Heart right ventricle (tissue), 16 donors: Measurements from ENCODE around the gene DBN1. TPM values are rescaled to one million over a fixed set of nuclear protein-coding genes. Genes with fewer than 3 reads are reported as not detected.
A peak's percentile ranks its signal among the peaks of the same experiment; 100 is the strongest.

ENCODE experiments used
- ATAC-seq, 8 donors: fragments of 200-7000 bp; cut with Tn5 transposase; one replicate each; pipeline ENCODE4 v1.9.1; 2020; ENCODE audit warnings: mild to moderate bottlenecking in 8 of 8, moderate library complexity in 8 of 8, moderate number of reproducible peaks in 1 of 8
- DNase-seq, 2 donors: peaks; one replicate each; pipeline ENCODE4 v3.0.0-alpha.2; 2020
- H3K27ac ChIP-seq, 10 donors: fragments of 200-600 bp; sonication (generic) in 2 of 10; one replicate each; pipeline versions ENCODE4 v1.5.0 to v1.8.0; 2020 to 2022; ENCODE audit warnings: mild to moderate bottlenecking in 3 of 10
- H3K27me3 ChIP-seq, 7 donors: fragments of 200-600 bp; one replicate each; pipeline ENCODE4 v1.8.0; 2021 to 2022; ENCODE audit warnings: mild to moderate bottlenecking in 2 of 7
- H3K36me3 ChIP-seq, 9 donors: fragments of 200-600 bp; sonication (generic) in 1 of 9; one replicate each; pipeline versions ENCODE4 v1.5.0 to v1.8.0; 2020 to 2022; ENCODE audit warnings: mild to moderate bottlenecking in 2 of 9
- H3K4me1 ChIP-seq, 9 donors: fragments of 200-600 bp; sonication (generic) in 1 of 9; one replicate each; pipeline versions ENCODE4 v1.5.0 to v1.8.0; 2020 to 2022; ENCODE audit warnings: mild to moderate bottlenecking in 4 of 9
- H3K4me3 ChIP-seq, 10 donors: fragments of 200-600 bp; sonication (generic) in 2 of 10; one replicate each; pipeline versions ENCODE4 v1.5.0 to v1.8.0; 2020 to 2022; ENCODE audit warnings: mild to moderate bottlenecking in 7 of 10, moderate library complexity in 2 of 10
- H3K9me3 ChIP-seq, 11 donors: fragments of 200-600 bp in 10 of 11; sonication (generic) in 2 of 11; one replicate each; pipeline versions ENCODE4 v1.5.0 to v1.8.0; 2013 to 2022; ENCODE audit warnings: mild to moderate bottlenecking in 2 of 11, control low read depth in 1 of 11, moderate library complexity in 1 of 11
- WGBS, 2 donors: extraction: QIAGEN DNeasy Blood & Tissue Kit; methylation state at CpG; one replicate each; pipeline ENCODE4 v1.1.7; 2013; ENCODE audit warnings: inconsistent platforms in 1 of 2; 5-methylcytosine and 5-hydroxymethylcytosine counted together
- intact Hi-C, 10 donors: fragments of 100-400 bp; cut with DNase I; formaldehyde crosslinking; loops; one replicate each; pipeline versions ENCODE4 v1.11.1 to v1.14.2; 2022
- polyA plus RNA-seq, 2 donors: library from polyadenylated mRNA; stranded (reverse); fragments of 200-250 nt; gene quantifications; one replicate each; pipeline ENCODE4 v1.2.3, GENCODE V29; 2013
- total RNA-seq, 10 donors: library from RNA; stranded (reverse); fragmentation: NEBNext Ultra II Directional in 3 of 10; extraction: Animal tissue kit (Norgen Biotek cat#: 25700) in 3 of 10; gene quantifications; one replicate each; pipeline versions ENCODE4 v1.2.1 to v1.2.4, GENCODE V29; 2021 to 2023
- TF ChIP-seq, protein P1 (sequence below), 9 donors: fragments of 200-600 bp; sonication (generic) in 2 of 9; IDR thresholded peaks; one replicate each; pipeline versions ENCODE4 v1.5.0 to v1.8.0; 2021 to 2022; ENCODE audit warnings: antibody characterized with exemption in 9 of 9, mild to moderate bottlenecking in 5 of 9, moderate library complexity in 1 of 9
- donor health status: Arrhythmogenic right ventricular cardiomyopathy.
- donor health status: ischemic (EF 13 %, LVEDD 7.1; RV severe dilation, severe dysfunction).
- donor health status: healthy with polysubstance abuse.
- donor health status: DM: no; HTN: yes; CAD: no.
- donor health status: DM: no; HTN: no; CAD: no.
- donor health status: ischemic (EF 25% LVEDD 6.9; RV normal size, moderate dysfunction).
- donor health status: ischemic (EF 25% LVEDD 5.7; RV mildly dilated, moderate dysfunction).
- donor health status: healthy.
- donor health status: DM: yes; HTN: yes; CAD: no.
- donor health status: Ischemic cardiomyopathy.
- donor health status: ischemic (EF 35%, LVEDD 5.7; RV mildly dilated, moderate dysfunction).
- donor health status: nonischemic (EF 11% LVEDD 7.7; RV severe dilation, severe dysfunction).
- donor health status: DM: yes; HTN: yes; CAD: no.
- donor health status: PGD.
- donor health status: ischemic (EF 29% LVEDD 5.4; RV normal size, mild dysfunction).
- donor health status: nonischemic (EF 23%, LVEDD 6.1; RV moderate dilation, normal function).

The DBN1 gene
- total and polyA plus RNA-seq, 12 donors = 13.1 to 52.9 (median 19.4) TPM

DNA sequence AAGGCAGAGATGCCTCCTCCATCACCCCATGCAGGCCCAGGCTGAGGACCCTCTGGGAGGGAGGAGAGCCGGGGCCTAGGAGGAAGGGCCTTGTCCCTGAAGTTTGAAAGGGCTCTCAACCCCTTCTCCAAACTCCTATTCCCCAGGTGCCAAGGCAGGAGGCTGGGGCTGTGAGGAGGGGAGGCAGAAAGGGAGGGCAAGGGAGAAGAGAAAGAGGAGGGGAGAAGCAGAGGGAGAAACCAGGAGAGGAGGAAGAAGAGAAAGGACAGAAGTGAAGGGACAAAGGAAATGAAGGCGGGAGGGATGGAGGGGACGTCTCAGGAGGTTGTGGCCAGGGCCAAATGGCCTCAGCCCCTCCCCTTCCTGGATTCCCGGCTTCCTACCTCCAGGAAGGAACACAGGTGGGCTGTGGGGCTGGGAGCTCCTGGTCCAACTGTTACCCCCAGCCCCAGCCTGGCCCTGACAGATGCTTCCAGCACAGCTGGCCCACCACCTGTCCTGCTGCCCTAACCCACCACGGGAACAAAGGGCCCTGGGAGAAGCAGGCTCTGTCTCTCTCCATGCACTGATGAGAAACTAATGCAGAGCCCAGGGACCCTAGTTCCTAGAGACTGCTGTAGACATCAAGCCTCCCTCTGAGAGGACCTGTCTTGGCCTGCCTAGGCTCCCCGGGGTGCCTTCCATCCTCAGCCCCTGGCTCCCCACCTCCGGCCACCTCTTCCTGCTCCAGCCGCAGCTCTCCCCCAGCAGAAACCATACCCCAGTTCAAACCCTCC lies 3.5 kb downstream of the DBN1 start:
- DNase-seq (no peak), ATAC-seq (no peak)
- Histone ChIP-seq H3K36me3 (peaks cover 0 to 35% (median 16%) of the 10 kb centered on the region in 9 donors), H3K27ac (peak overlapping the region in 9 of 10 donors; percentile 25 to 93 (median 49)), H3K4me1 (peaks cover 26 to 51% (median 44%) of the 10 kb centered on the region in 9 donors), H3K27me3 (peaks cover 0 to 39% (median 13%) of the 10 kb centered on the region in 7 donors), H3K9me3 (peaks cover 0 to 7% (median 0%) of the 10 kb centered on the region in 11 donors), H3K4me3 (no peak overlapping the region)
- 66 to 69% methylated on average over 8 of the region's 8 CpGs for WGBS, 2 donors
- intact Hi-C loops = no loop called here
- TF ChIP-seq, protein P1, sequence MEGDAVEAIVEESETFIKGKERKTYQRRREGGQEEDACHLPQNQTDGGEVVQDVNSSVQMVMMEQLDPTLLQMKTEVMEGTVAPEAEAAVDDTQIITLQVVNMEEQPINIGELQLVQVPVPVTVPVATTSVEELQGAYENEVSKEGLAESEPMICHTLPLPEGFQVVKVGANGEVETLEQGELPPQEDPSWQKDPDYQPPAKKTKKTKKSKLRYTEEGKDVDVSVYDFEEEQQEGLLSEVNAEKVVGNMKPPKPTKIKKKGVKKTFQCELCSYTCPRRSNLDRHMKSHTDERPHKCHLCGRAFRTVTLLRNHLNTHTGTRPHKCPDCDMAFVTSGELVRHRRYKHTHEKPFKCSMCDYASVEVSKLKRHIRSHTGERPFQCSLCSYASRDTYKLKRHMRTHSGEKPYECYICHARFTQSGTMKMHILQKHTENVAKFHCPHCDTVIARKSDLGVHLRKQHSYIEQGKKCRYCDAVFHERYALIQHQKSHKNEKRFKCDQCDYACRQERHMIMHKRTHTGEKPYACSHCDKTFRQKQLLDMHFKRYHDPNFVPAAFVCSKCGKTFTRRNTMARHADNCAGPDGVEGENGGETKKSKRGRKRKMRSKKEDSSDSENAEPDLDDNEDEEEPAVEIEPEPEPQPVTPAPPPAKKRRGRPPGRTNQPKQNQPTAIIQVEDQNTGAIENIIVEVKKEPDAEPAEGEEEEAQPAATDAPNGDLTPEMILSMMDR (IDR thresholded peaks at IDR 0.05) = no peak

DNA sequence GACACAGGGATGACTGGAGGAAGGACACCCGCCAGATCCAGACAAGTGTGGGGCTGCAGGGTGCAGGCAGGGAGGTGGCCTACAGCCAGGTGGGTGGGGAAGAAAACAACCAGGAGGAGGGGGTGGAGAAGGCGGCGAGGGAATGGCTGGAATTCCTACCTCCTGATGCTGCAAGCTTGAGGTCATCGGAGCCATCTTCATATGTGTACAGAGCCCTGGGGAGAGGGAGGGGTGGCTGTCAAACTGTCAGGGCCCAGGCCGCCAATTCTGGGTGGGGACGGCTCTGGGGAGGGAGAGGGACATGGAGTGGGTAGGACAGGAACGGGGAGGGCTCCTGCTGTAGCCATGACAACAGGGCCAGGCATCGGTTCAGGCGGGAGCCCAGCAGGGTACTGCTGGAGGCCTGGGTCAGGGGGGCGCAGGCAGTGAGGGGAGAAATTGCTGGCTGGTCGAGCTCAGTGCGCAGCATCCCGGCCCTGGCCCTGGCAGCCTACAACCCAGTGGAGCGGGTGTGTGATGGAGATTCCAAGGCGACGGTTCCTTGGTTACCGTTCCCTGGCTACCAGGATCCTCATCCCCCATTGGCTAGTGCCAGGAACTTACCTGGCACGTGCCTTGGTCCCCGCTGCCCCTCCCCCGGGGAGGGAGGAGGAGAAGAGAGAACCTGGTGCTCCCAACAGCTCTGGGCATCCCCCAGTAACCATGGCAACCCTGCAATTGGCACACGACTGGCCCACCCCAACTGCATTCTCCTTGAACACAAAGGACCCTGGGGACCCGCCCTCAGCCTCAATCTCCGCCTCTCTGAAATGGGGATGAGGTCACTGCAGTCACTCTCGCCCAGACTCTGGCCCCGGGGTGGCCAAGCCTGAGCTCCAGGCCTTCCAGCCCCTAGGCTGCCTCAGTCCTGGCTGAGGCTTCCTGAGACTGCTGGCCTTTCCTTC lies 4.5 kb downstream of the DBN1 start:
- TF ChIP-seq, protein P1 (IDR thresholded peaks at IDR 0.05) = no peak
- intact Hi-C loops = no loop called here
- DNase-seq (peak in 1 of 2 donors; percentile 60), ATAC-seq (peak in 6 of 8 donors; percentile 16 to 55 (median 28))
- no peak overlapping the region for H3K4me3 ChIP-seq
- H3K4me1 ChIP-seq = peaks cover 25 to 45% (median 37%) of the 10 kb centered on the region in 9 donors
- H3K27ac ChIP-seq = peak overlapping the region in 9 of 10 donors; percentile 25 to 93 (median 49)
- H3K27me3 ChIP-seq = peaks cover 0 to 29% (median 13%) of the 10 kb centered on the region in 7 donors
- H3K9me3 ChIP-seq = peaks cover 0 to 9% (median 0%) of the 10 kb centered on the region in 11 donors
- H3K36me3 ChIP-seq = peaks cover 0 to 41% (median 16%) of the 10 kb centered on the region in 9 donors
- WGBS, 2 donors = 60 to 67% methylated on average over 24 to 25 of the region's 25 CpGs

DNA sequence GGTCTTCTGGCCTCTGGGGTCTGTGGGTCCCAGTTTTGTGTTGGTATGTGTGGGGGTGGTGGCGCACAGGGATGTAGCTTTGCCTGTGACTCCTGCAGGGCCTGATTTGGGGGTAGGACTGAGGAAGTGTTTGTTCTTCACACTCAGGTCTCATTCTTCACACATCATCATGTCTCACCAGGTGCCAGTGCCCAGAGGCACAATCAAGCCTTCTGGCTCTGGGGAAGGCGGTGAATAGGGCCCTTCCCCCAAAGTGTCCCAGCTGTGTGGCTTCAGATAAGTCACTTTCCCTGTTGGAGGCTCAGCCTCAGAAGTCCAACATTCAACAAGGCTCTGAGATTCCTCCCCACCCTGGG lies 5.1 kb downstream of the DBN1 start:
- H3K36me3 ChIP-seq = peaks cover 0 to 43% (median 16%) of the 10 kb centered on the region in 9 donors
- peaks cover 0 to 25% (median 13%) of the 10 kb centered on the region in 7 donors for H3K27me3 ChIP-seq
- peaks cover 24 to 45% (median 37%) of the 10 kb centered on the region in 9 donors for H3K4me1 ChIP-seq
- DNase-seq (no peak), ATAC-seq (no peak)
- intact Hi-C loops = no loop called here
- peak overlapping the region in 2 of 10 donors; percentile 33 to 48 for H3K27ac ChIP-seq
- 89 to 95% methylated on average over 2 of the region's 2 CpGs for WGBS, 2 donors
- H3K9me3 ChIP-seq = peaks cover 0 to 9% (median 0%) of the 10 kb centered on the region in 11 donors
- no peak overlapping the region for H3K4me3 ChIP-seq
- TF ChIP-seq, protein P1 (IDR thresholded peaks at IDR 0.05) = no peak

DNA sequence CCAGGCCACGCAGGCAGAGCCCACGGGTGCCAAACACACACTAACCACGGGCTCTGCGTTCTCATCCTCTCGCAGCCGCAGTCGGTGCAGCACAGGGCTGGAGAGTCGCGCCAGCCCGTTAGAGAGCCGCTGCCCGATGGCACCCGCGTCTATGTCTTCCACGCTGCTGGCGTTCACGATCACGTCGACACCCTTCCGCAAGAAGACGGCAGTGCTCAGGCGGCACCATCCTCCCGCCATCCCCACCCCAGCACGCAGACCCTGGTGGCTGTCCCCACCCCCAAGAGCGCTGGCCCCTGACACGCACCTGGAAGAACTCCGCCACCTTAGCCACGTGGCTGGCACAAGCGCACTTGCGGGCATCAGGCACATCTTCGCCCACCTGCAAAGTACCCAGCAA lies 6.0 kb downstream of the DBN1 start:
- Histone ChIP-seq H3K27ac (no peak overlapping the region), H3K36me3 (peaks cover 0 to 43% (median 16%) of the 10 kb centered on the region in 9 donors), H3K9me3 (peaks cover 0 to 9% (median 0%) of the 10 kb centered on the region in 11 donors), H3K27me3 (peaks cover 0 to 17% (median 9%) of the 10 kb centered on the region in 7 donors), H3K4me3 (no peak overlapping the region), H3K4me1 (peaks cover 19 to 42% (median 36%) of the 10 kb centered on the region in 9 donors)
- DNase-seq (no peak), ATAC-seq (no peak)
- intact Hi-C loops = no loop called here
- TF ChIP-seq, protein P1 (IDR thresholded peaks at IDR 0.05) = no peak
- WGBS, 2 donors = 94 to 97% methylated on average over 30 to 31 of the region's 31 CpGs
